Activated CD8-positive, alpha-beta memory T cell treated with anti-CD3 and anti-CD28 coated beads, Interleukin-2, amount 50 U/mL, for 24 hours (primary cell): ENCODE measurements around the gene DDIT4.
"Not testable (repeated sequence)": the region's sequence is repeated elsewhere in the genome, so short reads cannot be mapped to it uniquely, and the experiment has no call there.

Source experiments
- DNase-seq: peaks from one replicate; pipeline ENCODE4 v3.0.0-alpha.2; 2020; ENCODE audit errors: extremely low read depth

DDIT4 gene

GRCh38 chr10:72295330-72295910 lies 21.7 kb downstream of the DDIT4 start:
- DNase-seq, result no peak

- DNase-seq, result not testable (repeated sequence)
These were observed 23.1 kb downstream of the DDIT4 start for GRCh38 chr10:72296829-72297280.

GRCh38 chr10:72297281-72297804 lies 23.6 kb downstream of the DDIT4 start:
- DNase-seq, result peak; percentile 92

GRCh38 chr10:72297805-72298591 lies 24.3 kb downstream of the DDIT4 start:
- DNase-seq, result peak; percentile 84

- no peak for DNase-seq
These were observed 25.1 kb downstream of the DDIT4 start for GRCh38 chr10:72298592-72299519.

- no peak for DNase-seq
These were observed 29.9 kb downstream of the DDIT4 start for GRCh38 chr10:72303424-72304128.

- no peak for DNase-seq
These were observed 32.6 kb downstream of the DDIT4 start for GRCh38 chr10:72306215-72306760.

GRCh38 chr10:72307711-72308110 lies 34.0 kb downstream of the DDIT4 start:
- not testable (repeated sequence) for DNase-seq

GRCh38 chr10:72308320-72308987 lies 34.7 kb downstream of the DDIT4 start:
- DNase-seq, result no peak

GRCh38 chr10:72309290-72310240 lies 35.8 kb downstream of the DDIT4 start:
- no peak for DNase-seq

- no peak for DNase-seq
These were observed 36.5 kb downstream of the DDIT4 start for GRCh38 chr10:72310241-72310633.

- no peak for DNase-seq
These were observed 36.9 kb downstream of the DDIT4 start for GRCh38 chr10:72310636-72311035.

- no peak for DNase-seq
These were observed 37.9 kb downstream of the DDIT4 start for GRCh38 chr10:72311667-72312066.

- DNase-seq, result no peak
These were observed 39.2 kb downstream of the DDIT4 start for GRCh38 chr10:72312865-72313391.

GRCh38 chr10:72314263-72314662 lies 40.5 kb downstream of the DDIT4 start:
- no peak for DNase-seq

GRCh38 chr10:72315054-72315453 lies 41.3 kb downstream of the DDIT4 start:
- no peak for DNase-seq

- no peak for DNase-seq
These were observed 42.1 kb downstream of the DDIT4 start for GRCh38 chr10:72315611-72316385.

- no peak for DNase-seq
These were observed 42.6 kb downstream of the DDIT4 start for GRCh38 chr10:72316386-72316700.
